K562 (cell line): ENCODE data around the gene ATP5F1A. TPM values are rescaled to one million over a fixed set of nuclear protein-coding genes. Genes with fewer than 3 reads are reported as not detected.

Source experiments
- ARID3A ChIP-seq: IDR thresholded peaks from 2 replicates; pipeline ENCODE4 v1.6.1; 2012; ENCODE audit warnings: low read depth, low read length, improper control_type of control experiment, borderline replicate concordance
- ARID3B ChIP-seq: fragments of 250-450 bp; sonication (Bioruptor Pico); IDR thresholded peaks from 2 replicates; pipeline ENCODE4 v1.4.0; 2020; ENCODE audit warnings: borderline replicate concordance
- CTBP1 ChIP-seq: fragments of 450-650 bp; IDR thresholded peaks from 2 replicates; pipeline ENCODE4 v1.6.1; 2016; ENCODE audit warnings: borderline replicate concordance
- ESRRA ChIP-seq: fragments of 450-650 bp; IDR thresholded peaks from 2 replicates; pipeline ENCODE4 v1.6.1; 2014; ENCODE audit warnings: low read depth, mild to moderate bottlenecking, moderate library complexity, borderline replicate concordance
- ETS1 ChIP-seq: conservative IDR thresholded peaks from 2 replicates; pipeline ENCODE4 v1.6.1; 2011; ENCODE audit warnings: low read depth, mild to moderate bottlenecking, low read length; ENCODE audit not compliant: control insufficient read depth
- GATAD2A ChIP-seq: fragments of 450-650 bp; IDR thresholded peaks from 2 replicates; pipeline ENCODE4 v1.6.1; 2017
- GTF2E2 ChIP-seq: fragments of 200-800 bp; sonication (Bioruptor generic); IDR thresholded peaks from 2 replicates; pipeline ENCODE4 v1.6.1; 2016; ENCODE audit warnings: missing genetic modification characterization, missing compliant biosample characterization
- SAFB2 ChIP-seq: fragments of 200-400 bp; formaldehyde crosslinking; IDR thresholded peaks from 2 replicates; pipeline ENCODE4 v1.6.1; 2018; ENCODE audit warnings: borderline replicate concordance, low read length, low read depth, moderate library complexity; ENCODE audit not compliant: severe bottlenecking
- TARDBP ChIP-seq: fragments of 450-650 bp; IDR thresholded peaks from 2 replicates; pipeline ENCODE4 v1.6.1; 2016
- THAP7 ChIP-seq: fragments of 250-450 bp; sonication (Bioruptor Pico); IDR thresholded peaks from 2 replicates; pipeline ENCODE4 v1.5.0; 2021
- TRIM25 ChIP-seq: fragments of 450-650 bp; IDR thresholded peaks from 2 replicates; pipeline ENCODE4 v1.7.0; 2016; ENCODE audit warnings: borderline replicate concordance
- ZNF354B ChIP-seq: fragments of 250-450 bp; sonication (Bioruptor Pico); IDR thresholded peaks from 2 replicates; pipeline ENCODE4 v1.4.0; 2020
- polyA plus RNA-seq, 8 experiments: library from polyadenylated mRNA; depleted of rRNA in 4 of 8; stranded (reverse) in 5 of 8; unstranded in 3 of 8; fragments of >200 nt; fragmentation: Nextera tagmentation in 2 of 8; fragmentation: Illumina TruSeq in 1 of 8; extraction: Ambion mirVana in 2 of 8; extraction: Trizol in 1 of 8; gene quantifications; 2 replicates each; pipeline versions ENCODE4 v1.2.1 to v1.2.3, GENCODE V29; 2011 to 2014; ENCODE audit warnings: inconsistent platforms in 1 of 8, missing spikeins in 1 of 8
- total RNA-seq, 7 experiments: library from RNA; depleted of rRNA in 6 of 7; stranded (reverse); fragments of >200 nt in 6 of 7; fragmentation: Illumina TruSeq in 2 of 7; extraction: Trizol in 2 of 7; gene quantifications; 2 replicates each; pipeline versions ENCODE4 v1.2.1 to v1.2.3, GENCODE V29; 2011 to 2021; ENCODE audit warnings: low replicate concordance in 1 of 7
- TF ChIP-seq, protein P1 (sequence below): sonication (generic); formaldehyde crosslinking; IDR thresholded peaks from 2 replicates; pipeline ENCODE4 v1.8.0; 2022; ENCODE audit warnings: missing genetic modification reagents, mild to moderate bottlenecking, borderline replicate concordance
- TF ChIP-seq, protein P2 (sequence below): sonication (generic); formaldehyde crosslinking; IDR thresholded peaks from 2 replicates; pipeline ENCODE4 v1.8.1; 2022; ENCODE audit warnings: missing genetic modification reagents
- TF ChIP-seq, protein P3 (sequence below): IDR thresholded peaks from 2 replicates; pipeline ENCODE4 v1.6.1; 2016; ENCODE audit warnings: missing genetic modification characterization, missing compliant biosample characterization

Gene ATP5F1A
- total and polyA plus RNA-seq, 9 of the 15 experiments (the other 6 are each of a cell fraction or from before 2014, with no cell fraction given): 377 to 762 (median 490) TPM

GRCh38 chr18:46097801-46098615, at the start of gene ATP5F1A (continued):
- TF ChIP-seq, protein P1, sequence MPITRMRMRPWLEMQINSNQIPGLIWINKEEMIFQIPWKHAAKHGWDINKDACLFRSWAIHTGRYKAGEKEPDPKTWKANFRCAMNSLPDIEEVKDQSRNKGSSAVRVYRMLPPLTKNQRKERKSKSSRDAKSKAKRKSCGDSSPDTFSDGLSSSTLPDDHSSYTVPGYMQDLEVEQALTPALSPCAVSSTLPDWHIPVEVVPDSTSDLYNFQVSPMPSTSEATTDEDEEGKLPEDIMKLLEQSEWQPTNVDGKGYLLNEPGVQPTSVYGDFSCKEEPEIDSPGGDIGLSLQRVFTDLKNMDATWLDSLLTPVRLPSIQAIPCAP (CRISPR knock-in tag): no peak
- TF ChIP-seq TRIM25: no peak
- no peak for TF ChIP-seq SAFB2
- TF ChIP-seq GATAD2A: no peak
- no peak for TF ChIP-seq ARID3B (CRISPR knock-in tag)
- no peak for TF ChIP-seq GTF2E2
- TF ChIP-seq THAP7: no peak
- peak; percentile 89 for TF ChIP-seq ESRRA
- TF ChIP-seq ARID3A: no peak
- no peak for TF ChIP-seq ETS1
- TF ChIP-seq ZNF354B (CRISPR knock-in tag): no peak
- TF ChIP-seq, protein P2, sequence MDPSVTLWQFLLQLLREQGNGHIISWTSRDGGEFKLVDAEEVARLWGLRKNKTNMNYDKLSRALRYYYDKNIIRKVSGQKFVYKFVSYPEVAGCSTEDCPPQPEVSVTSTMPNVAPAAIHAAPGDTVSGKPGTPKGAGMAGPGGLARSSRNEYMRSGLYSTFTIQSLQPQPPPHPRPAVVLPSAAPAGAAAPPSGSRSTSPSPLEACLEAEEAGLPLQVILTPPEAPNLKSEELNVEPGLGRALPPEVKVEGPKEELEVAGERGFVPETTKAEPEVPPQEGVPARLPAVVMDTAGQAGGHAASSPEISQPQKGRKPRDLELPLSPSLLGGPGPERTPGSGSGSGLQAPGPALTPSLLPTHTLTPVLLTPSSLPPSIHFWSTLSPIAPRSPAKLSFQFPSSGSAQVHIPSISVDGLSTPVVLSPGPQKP (CRISPR knock-in tag): no peak
- TF ChIP-seq CTBP1: peak; percentile 52; the same call in 1 of the 2 replicates
- TF ChIP-seq, protein P3, sequence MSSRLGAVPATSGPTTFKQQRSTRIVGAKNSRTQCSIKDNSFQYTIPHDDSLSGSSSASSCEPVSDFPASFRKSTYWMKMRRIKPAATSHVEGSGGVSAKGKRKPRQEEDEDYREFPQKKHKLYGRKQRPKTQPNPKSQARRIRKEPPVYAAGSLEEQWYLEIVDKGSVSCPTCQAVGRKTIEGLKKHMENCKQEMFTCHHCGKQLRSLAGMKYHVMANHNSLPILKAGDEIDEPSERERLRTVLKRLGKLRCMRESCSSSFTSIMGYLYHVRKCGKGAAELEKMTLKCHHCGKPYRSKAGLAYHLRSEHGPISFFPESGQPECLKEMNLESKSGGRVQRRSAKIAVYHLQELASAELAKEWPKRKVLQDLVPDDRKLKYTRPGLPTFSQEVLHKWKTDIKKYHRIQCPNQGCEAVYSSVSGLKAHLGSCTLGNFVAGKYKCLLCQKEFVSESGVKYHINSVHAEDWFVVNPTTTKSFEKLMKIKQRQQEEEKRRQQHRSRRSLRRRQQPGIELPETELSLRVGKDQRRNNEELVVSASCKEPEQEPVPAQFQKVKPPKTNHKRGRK: no peak
- no peak for TF ChIP-seq TARDBP
